ENCODE results near the gene PEAK1.

DNA sequence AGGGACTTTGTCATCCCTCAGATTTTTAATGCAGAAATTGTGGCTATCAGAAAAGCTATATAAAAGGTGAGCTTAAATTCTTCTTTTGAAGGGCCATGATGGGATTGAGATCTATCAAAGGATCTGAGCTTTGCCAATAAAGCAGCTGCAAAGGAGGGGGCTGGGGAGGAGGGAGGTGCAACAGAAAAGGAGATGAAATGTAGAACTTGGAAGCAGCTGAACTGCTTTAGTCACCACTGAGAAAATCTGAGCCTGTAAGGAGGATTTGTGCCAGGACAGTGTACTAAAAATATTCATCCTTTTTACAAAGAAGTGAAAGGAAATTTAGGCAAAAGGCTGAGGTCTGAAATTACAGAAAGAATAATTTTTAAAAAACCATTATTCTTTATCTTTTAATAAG, 359.4 kb downstream of the PEAK1 start:
- TF ChIP-seq CTCF (IDR thresholded peaks at IDR 0.05): no peak
- no peak for TF ChIP-seq POLR2A (IDR thresholded peaks at IDR 0.05)
